ENCODE data around the gene TRAK1. TPM values are rescaled to one million over a fixed set of nuclear protein-coding genes. Genes with fewer than 3 reads are reported as not detected.

TRAK1 gene
- total RNA-seq, 2 donors from 2014 or later: 17.4 to 23.8 TPM

- no peaks in the 10 kb centered on the region for H3K36me3 Mint-ChIP-seq (ENCODE audit: low read depth)
- no peak overlapping the region for H3K27ac Mint-ChIP-seq
- H3K27me3 Mint-ChIP-seq: no peaks in the 10 kb centered on the region
- peaks cover 48% of the 10 kb centered on the region for H3K4me1 Mint-ChIP-seq
- ATAC-seq (replicated peaks): no peak
- no peak overlapping the region for H3K4me3 Mint-ChIP-seq
- peaks cover 4% of the 10 kb centered on the region for H3K9me3 Mint-ChIP-seq
These were observed 12.5 kb upstream of the TRAK1 start for GRCh38 chr3:42078677-42079076.

DNA sequence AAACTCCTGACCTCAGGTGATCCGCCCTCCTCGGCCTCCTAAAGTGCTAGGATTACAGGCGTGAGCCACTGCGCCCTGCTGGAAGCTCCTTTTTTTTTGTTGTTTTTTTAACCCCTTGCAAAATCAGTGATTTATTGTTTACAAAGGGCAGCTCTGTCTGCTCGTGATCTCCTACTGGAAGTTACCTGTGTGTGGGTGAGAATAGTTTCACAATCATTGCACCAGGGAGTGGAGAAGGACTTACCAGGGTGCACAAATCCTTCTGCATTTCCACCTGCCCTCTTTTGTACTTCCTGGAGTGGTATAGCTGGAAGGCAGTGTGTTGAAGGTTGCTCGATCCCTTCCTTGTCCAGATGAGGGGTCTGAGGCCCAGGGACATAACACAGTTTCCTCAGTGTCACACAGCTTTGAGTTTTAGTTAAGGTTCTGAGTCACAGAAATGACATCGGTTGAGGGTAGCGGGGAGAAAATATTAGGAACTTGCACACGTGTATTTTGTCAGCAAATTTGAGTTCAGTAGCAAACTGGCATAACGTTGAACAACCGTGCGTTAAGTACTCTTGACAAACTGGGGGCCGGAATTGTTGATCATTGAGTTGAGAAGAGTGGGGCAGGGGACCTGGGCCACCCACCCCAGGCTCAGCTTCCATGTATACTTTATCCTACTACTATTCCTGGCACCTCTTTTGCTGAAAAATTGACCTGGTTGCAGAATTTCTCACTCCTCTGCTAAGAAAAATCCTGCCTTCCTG lies 11.3 kb upstream of the TRAK1 start:
- H3K27me3 Mint-ChIP-seq: no peaks in the 10 kb centered on the region
- H3K9me3 Mint-ChIP-seq: peaks cover 4% of the 10 kb centered on the region
- H3K4me1 Mint-ChIP-seq: peaks cover 52% of the 10 kb centered on the region
- H3K36me3 Mint-ChIP-seq (ENCODE audit: low read depth): no peaks in the 10 kb centered on the region
- peak overlapping the region; percentile 79 for H3K27ac Mint-ChIP-seq
- peak overlapping the region; percentile 76 for H3K4me3 Mint-ChIP-seq
- no peak for ATAC-seq (replicated peaks)

- peak overlapping the region; percentile 76 for H3K4me3 Mint-ChIP-seq
- H3K27ac Mint-ChIP-seq: peak overlapping the region; percentile 79
These were observed 10.7 kb upstream of the TRAK1 start for GRCh38 chr3:42080453-42080872.

DNA sequence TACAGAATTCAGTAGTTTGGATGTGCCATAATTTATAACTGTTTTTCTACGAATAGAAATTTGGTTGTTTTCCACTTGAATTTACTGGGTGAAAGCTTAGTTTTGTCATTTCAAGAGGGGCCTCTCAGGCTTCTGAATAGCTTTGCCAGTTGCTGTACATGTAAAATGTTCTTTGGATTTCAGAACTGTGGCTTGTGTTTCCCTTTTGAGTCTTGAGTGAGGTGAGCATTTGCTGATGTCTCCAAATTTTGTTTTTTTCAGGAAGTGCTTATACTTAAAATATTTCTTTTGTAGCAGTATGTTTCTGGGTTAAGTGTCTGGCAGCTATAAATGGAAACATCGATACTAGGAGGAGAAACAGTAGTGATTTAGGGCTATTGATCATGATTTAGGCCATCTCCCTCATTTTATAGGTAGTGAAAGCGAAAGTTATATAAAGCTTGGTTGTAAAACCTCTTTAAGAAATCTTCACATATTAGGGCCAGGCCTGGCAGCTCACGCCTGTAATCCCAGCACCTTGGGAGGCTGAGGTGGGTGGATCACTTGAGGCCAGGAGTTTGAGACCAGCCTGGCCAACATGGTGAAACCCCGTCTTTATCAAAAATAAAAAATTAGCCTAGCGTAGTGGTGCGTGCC lies 9.2 kb upstream of the TRAK1 start:
- Mint-ChIP-seq H3K27me3 (no peaks in the 10 kb centered on the region), H3K4me1 (peaks cover 60% of the 10 kb centered on the region), H3K4me3 (peak overlapping the region; percentile 76), H3K27ac (peak overlapping the region; percentile 79), H3K36me3 (ENCODE audit: low read depth) (peaks cover 10% of the 10 kb centered on the region), H3K9me3 (peaks cover 4% of the 10 kb centered on the region)
- peak; percentile 33 for ATAC-seq (replicated peaks)

More at GRCh38 chr3:42080453-42080872, 10.7 kb upstream of the TRAK1 start:
- Mint-ChIP-seq H3K27me3 (no peaks in the 10 kb centered on the region), H3K36me3 (ENCODE audit: low read depth) (peaks cover 2% of the 10 kb centered on the region), H3K9me3 (peaks cover 4% of the 10 kb centered on the region), H3K4me1 (peaks cover 56% of the 10 kb centered on the region)
- peak; percentile 83 for ATAC-seq (replicated peaks)

DNA sequence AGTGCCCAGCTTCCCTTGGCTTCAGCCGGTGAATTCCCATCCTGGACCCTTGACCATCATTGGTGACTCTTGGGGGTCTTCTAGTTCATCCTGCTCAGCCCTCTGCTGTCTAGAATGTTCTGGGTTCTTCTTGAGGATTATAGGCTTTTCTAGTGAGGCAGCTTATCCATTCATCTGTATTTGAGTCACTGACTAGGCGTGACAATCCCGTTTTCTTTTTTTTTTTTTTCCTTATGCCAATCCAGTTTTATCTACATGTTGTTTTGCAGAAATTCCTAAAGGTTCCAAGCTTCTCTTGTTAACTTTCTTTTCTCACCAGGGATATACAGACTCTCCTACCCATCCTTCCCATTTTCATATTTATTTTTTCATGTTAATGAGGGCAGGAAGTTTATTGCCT lies 6.6 kb upstream of the TRAK1 start:
- Mint-ChIP-seq H3K27ac (no peak overlapping the region), H3K4me1 (peaks cover 62% of the 10 kb centered on the region), H3K4me3 (peak overlapping the region; percentile 90), H3K27me3 (no peaks in the 10 kb centered on the region), H3K36me3 (ENCODE audit: low read depth) (peaks cover 21% of the 10 kb centered on the region), H3K9me3 (no peaks in the 10 kb centered on the region)
- no peak for ATAC-seq (replicated peaks)

- Mint-ChIP-seq H3K9me3 (no peaks in the 10 kb centered on the region), H3K27ac (peak overlapping the region; percentile 96), H3K4me1 (peaks cover 62% of the 10 kb centered on the region), H3K27me3 (no peaks in the 10 kb centered on the region), H3K4me3 (peak overlapping the region; percentile 90), H3K36me3 (ENCODE audit: low read depth) (peaks cover 30% of the 10 kb centered on the region)
- ATAC-seq (replicated peaks): peak; percentile 62
These were observed 5.3 kb upstream of the TRAK1 start for GRCh38 chr3:42085641-42086376.

DNA sequence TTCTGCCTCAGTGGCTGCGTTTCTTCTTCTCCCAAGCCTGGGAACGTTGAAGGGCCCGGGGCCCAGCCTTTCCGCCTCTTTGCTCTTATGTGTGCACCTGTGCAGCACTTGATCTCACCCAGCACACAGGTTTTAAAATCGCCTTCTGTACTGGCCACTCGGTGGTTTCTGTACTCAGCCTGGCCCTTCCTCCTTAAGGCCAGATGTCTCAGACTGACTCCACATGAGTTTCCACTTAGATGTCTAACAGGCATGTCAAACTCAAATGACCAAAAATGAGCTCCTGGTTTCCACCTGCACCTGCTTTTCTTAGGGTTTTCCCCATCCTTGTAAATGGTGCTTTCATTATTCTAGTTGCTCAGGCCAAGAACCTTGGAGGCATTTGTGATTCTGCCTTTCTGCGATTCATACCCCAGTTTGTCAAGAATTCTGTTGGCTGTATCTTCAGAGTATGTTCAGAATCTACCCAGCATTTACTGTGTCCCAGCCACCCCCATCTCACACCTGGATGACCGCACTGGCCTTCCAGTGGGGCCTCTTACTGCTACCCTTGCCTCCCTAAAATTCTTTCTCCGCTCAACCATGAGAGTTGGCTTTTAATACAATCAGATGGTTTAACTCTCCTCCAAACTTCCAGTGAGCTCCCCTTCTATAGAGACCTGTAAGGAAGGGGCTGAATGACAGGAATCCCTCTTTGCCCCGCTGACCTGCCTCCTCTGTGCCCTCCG lies 2.2 kb upstream of the TRAK1 start:
- peaks cover 43% of the 10 kb centered on the region for H3K36me3 Mint-ChIP-seq (ENCODE audit: low read depth)

DNA sequence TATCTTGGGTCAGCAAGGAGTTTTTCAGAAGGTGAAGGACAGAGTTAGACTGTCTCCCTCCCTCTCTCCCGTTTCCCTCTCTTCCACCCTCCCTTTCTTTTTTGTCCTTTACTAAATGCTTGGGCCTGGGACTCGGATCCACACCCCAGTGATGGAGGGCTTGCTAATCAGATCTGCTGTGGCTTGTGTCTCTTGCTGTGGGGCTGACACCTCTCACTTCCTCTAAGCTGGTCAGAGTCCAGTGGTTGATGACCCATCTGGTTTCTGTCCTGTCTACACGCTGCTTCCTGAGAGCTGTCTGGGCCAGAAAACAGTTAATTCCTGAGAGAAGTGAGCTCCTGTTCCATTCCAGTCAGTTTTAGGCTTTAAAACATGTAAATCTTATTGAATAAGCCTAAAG lies 849 bp downstream of the TRAK1 start:
- ATAC-seq (replicated peaks): peak; percentile 82
- no peaks in the 10 kb centered on the region for H3K27me3 Mint-ChIP-seq
- peaks cover 40% of the 10 kb centered on the region for H3K36me3 Mint-ChIP-seq (ENCODE audit: low read depth)
- peak overlapping the region; percentile 62 for H3K4me3 Mint-ChIP-seq
- peak overlapping the region; percentile 85 for H3K27ac Mint-ChIP-seq
- H3K9me3 Mint-ChIP-seq: no peaks in the 10 kb centered on the region
- peaks cover 46% of the 10 kb centered on the region for H3K4me1 Mint-ChIP-seq

More for the DNA sequence above, 2.2 kb upstream of the TRAK1 start:
- no peak for ATAC-seq (replicated peaks)
- no peaks in the 10 kb centered on the region for H3K27me3 Mint-ChIP-seq
- no peak overlapping the region for H3K27ac Mint-ChIP-seq
- no peak overlapping the region for H3K4me3 Mint-ChIP-seq
- no peaks in the 10 kb centered on the region for H3K9me3 Mint-ChIP-seq
- H3K4me1 Mint-ChIP-seq: peaks cover 57% of the 10 kb centered on the region

DNA sequence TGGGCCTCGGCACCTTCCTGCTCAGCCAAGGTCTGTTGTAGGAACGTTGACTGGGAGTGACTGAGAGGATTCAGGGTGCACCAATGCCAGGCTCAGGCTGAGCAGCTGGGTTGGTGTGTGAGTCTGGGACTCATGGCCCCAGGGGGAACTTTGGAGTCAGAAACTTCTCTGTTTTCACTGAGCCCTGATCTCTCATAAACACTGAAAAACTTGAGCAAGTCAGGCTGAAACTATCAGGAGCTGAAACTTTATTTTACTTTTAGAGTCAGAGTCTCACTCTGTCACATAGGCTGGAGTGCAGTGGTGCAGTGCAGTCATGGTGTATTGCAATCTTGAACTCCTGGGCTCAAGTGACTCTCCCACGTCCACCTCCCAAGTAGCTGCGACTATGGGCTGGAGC lies 3.0 kb downstream of the TRAK1 start:
- H3K27me3 Mint-ChIP-seq: no peaks in the 10 kb centered on the region
- H3K4me1 Mint-ChIP-seq: peaks cover 51% of the 10 kb centered on the region
- no peaks in the 10 kb centered on the region for H3K9me3 Mint-ChIP-seq
- peaks cover 33% of the 10 kb centered on the region for H3K36me3 Mint-ChIP-seq (ENCODE audit: low read depth)
- H3K27ac Mint-ChIP-seq: peak overlapping the region; percentile 85
- peak; percentile 52 for ATAC-seq (replicated peaks)
- H3K4me3 Mint-ChIP-seq: peak overlapping the region; percentile 34

DNA sequence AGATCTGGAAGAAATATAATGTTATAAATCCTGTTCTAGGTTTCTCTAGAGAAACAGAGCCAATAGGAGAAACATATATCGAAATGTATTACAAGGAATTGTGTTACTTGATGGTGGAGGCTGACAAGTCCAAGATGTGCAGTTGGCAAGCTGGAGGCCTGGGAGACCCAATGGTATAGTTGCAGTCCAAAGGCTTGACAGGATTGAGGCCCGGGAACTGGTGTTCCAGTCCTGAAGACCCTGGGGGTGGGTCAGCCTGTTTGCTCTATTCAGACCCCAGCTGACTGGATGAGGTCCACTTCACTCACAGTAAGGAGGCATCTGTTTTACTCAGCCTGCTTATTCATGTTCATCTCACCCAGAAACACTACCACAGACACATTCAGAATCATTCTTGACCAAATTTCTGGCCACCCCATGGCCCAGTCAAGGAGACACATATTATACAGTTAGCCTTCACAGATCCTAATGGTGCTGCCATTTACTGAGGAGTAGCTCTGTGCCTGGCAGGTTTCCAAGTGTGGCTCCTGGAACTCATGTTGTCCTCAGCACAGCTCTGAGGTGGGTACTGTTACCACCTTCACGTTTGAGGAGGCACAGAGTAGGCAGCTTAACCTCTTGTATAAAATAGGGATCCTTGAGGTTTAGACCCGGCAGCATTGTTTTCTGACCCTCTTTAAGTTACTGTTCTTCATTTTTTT lies 3.7 kb downstream of the TRAK1 start:
- Mint-ChIP-seq H3K36me3 (ENCODE audit: low read depth) (peaks cover 26% of the 10 kb centered on the region), H3K27ac (peak overlapping the region; percentile 8), H3K9me3 (no peaks in the 10 kb centered on the region), H3K4me3 (peak overlapping the region; percentile 34), H3K27me3 (no peaks in the 10 kb centered on the region), H3K4me1 (peaks cover 47% of the 10 kb centered on the region)
- no peak for ATAC-seq (replicated peaks)

DNA sequence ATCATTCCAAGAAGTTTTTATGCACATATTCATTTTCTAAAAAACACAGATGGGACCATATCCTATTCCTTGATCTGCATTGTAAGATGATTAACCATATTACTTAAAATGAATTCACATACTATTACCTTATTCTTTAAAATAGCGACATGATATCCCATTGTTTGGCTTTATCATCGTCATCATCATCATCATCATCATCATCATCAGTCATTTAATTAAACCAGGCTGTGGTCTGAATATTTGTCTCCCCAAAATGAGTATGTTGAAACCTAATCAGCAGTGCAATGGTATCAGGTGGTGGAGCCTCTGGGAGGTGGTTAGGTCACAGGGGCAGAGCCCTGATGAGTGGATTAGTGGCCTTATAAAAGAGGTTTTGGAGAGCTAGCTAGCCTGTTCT lies 4.4 kb downstream of the TRAK1 start:
- H3K36me3 Mint-ChIP-seq (ENCODE audit: low read depth): peaks cover 22% of the 10 kb centered on the region
- no peaks in the 10 kb centered on the region for H3K27me3 Mint-ChIP-seq
- H3K4me1 Mint-ChIP-seq: peaks cover 42% of the 10 kb centered on the region
- no peak for ATAC-seq (replicated peaks)
- H3K27ac Mint-ChIP-seq: peak overlapping the region; percentile 8
- no peak overlapping the region for H3K4me3 Mint-ChIP-seq
- H3K9me3 Mint-ChIP-seq: no peaks in the 10 kb centered on the region

- ATAC-seq (replicated peaks): peak; percentile 80
- Mint-ChIP-seq H3K9me3 (no peaks in the 10 kb centered on the region), H3K36me3 (ENCODE audit: low read depth) (peaks cover 10% of the 10 kb centered on the region), H3K4me3 (peak overlapping the region; percentile 2), H3K4me1 (peaks cover 30% of the 10 kb centered on the region), H3K27me3 (no peaks in the 10 kb centered on the region), H3K27ac (no peak overlapping the region)
These were observed 5.8 kb downstream of the TRAK1 start for GRCh38 chr3:42096796-42097565.

DNA sequence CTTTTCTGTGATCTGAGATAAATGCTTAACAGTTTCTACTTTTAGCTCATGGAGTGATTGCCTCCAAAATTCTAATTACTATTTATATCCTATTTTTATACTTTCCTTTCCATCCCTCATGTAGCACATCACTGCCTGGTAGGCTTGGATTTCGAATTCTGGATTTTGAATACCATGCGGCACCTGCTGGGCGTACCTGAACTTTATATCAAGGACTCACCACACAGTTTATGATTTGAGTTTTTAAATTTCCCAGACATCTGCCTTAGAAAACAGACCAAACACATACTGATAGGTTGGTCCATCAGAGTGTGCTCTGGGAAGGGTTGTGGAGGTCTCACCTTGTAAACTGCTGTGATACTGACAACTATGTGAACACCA lies 6.4 kb downstream of the TRAK1 start:
- peak overlapping the region; percentile 65 for H3K27ac Mint-ChIP-seq
- ATAC-seq (replicated peaks): no peak
- peaks cover 7% of the 10 kb centered on the region for H3K36me3 Mint-ChIP-seq (ENCODE audit: low read depth)
- peaks cover 25% of the 10 kb centered on the region for H3K4me1 Mint-ChIP-seq
- no peaks in the 10 kb centered on the region for H3K27me3 Mint-ChIP-seq
- H3K4me3 Mint-ChIP-seq: peak overlapping the region; percentile 2
- no peaks in the 10 kb centered on the region for H3K9me3 Mint-ChIP-seq
